Keratinocyte (primary cell): ENCODE results near the gene CABP4. TPM values are rescaled to one million over a fixed set of nuclear protein-coding genes. Genes with fewer than 3 reads are reported as not detected.

Experiments
- DNase-seq: peaks from one replicate; pipeline ENCODE4 v3.0.0-alpha.2; 2011; ENCODE audit warnings: low read depth, missing footprints, low spot score
- FAIRE-seq: peaks from 2 replicates; lab custom pipeline; 2011; peaks lifted over from hg19 to GRCh38; lab: Jason Lieb, UNC
- H2AFZ ChIP-seq: 2 replicates; pipeline ENCODE4 v1.6.0; 2012; ENCODE audit warnings: low read length, control low read depth, inconsistent platforms; ENCODE audit not compliant: control insufficient read depth
- H3K27ac ChIP-seq: 2 replicates; pipeline ENCODE4 v1.5.1; 2011; ENCODE audit warnings: low read length; ENCODE audit not compliant: control insufficient read depth, insufficient read depth
- H3K27me3 ChIP-seq: 3 replicates; pipeline ENCODE4 v1.6.0; 2011; ENCODE audit warnings: low read length; ENCODE audit not compliant: control insufficient read depth, insufficient read depth; ENCODE audit errors: extremely low read depth
- H3K36me3 ChIP-seq, 2 experiments: 2 replicates in 1 of 2; 3 replicates in 1 of 2; pipeline ENCODE4 v1.5.1; 2011; ENCODE audit warnings: low read length in 2 of 2, mild to moderate bottlenecking in 1 of 2; ENCODE audit not compliant: control insufficient read depth in 2 of 2, insufficient read depth in 2 of 2; ENCODE audit errors: extremely low read depth in 1 of 2
- H3K4me1 ChIP-seq: 3 replicates; pipeline ENCODE4 v1.5.1; 2011; ENCODE audit warnings: low read length; ENCODE audit not compliant: control insufficient read depth, insufficient read depth; ENCODE audit errors: extremely low read depth
- H3K4me2 ChIP-seq: 3 replicates; pipeline ENCODE4 v1.6.0; 2011; ENCODE audit warnings: low read depth, low read length; ENCODE audit not compliant: control insufficient read depth, insufficient read depth; ENCODE audit errors: extremely low read depth
- H3K4me3 ChIP-seq, 3 experiments: fragments of 200-600 bp in 1 of 3; sonication (generic) in 1 of 3; 2 replicates in 2 of 3; 3 replicates in 1 of 3; pipeline ENCODE4 v1.5.1; 2011 to 2016; ENCODE audit warnings: low read length in 3 of 3, mild to moderate bottlenecking in 3 of 3, control low read depth in 2 of 3, inconsistent platforms in 1 of 3, low read depth in 1 of 3, mixed read lengths in 1 of 3, mixed run types in 1 of 3, moderate library complexity in 1 of 3; ENCODE audit not compliant: control insufficient read depth in 2 of 3, insufficient read depth in 2 of 3; ENCODE audit errors: extremely low read depth in 1 of 3
- H3K79me2 ChIP-seq: 2 replicates; pipeline ENCODE4 v1.6.0; 2012; ENCODE audit warnings: low read length; ENCODE audit not compliant: control insufficient read depth, insufficient read depth
- H3K9ac ChIP-seq: 3 replicates; pipeline ENCODE4 v1.6.0; 2011; ENCODE audit warnings: low read length; ENCODE audit not compliant: control insufficient read depth, insufficient read depth; ENCODE audit errors: extremely low read depth
- H3K9me1 ChIP-seq: 3 replicates; pipeline ENCODE4 v1.6.0; 2011; ENCODE audit warnings: low read length; ENCODE audit not compliant: control insufficient read depth, insufficient read depth; ENCODE audit errors: extremely low read depth
- H3K9me3 ChIP-seq: 2 replicates; pipeline ENCODE4 v1.5.1; 2012; ENCODE audit warnings: low read depth, low read length; ENCODE audit not compliant: control insufficient read depth
- H4K20me1 ChIP-seq: 3 replicates; pipeline ENCODE4 v1.6.0; 2011; ENCODE audit warnings: low read length; ENCODE audit not compliant: control insufficient read depth, insufficient read depth; ENCODE audit errors: extremely low read depth
- CTCF ChIP-seq, 3 experiments: IDR thresholded peaks in 1 of 3; conservative IDR thresholded peaks in 1 of 3; optimal IDR thresholded peaks in 1 of 3; 2 replicates in 2 of 3; 3 replicates in 1 of 3; pipeline versions ENCODE3 to v1.5.1; 2011; ENCODE audit warnings: low read length in 3 of 3, mild to moderate bottlenecking in 3 of 3, moderate library complexity in 2 of 3, control low read depth in 1 of 3, inconsistent platforms in 1 of 3; ENCODE audit not compliant: insufficient read depth in 2 of 3; ENCODE audit errors: extremely low read depth in 1 of 3
- EZH2 ChIP-seq: IDR thresholded peaks from one replicate; pipeline ENCODE4 v1.6.1; 2012; ENCODE audit warnings: inconsistent platforms, mild to moderate bottlenecking, low read length, moderate library complexity
- dilution Hi-C: fragments of 300-500 bp; cut with MboI; formaldehyde crosslinking; loops from one replicate; pipeline ENCODE4 v1.7.0; 2020; ENCODE audit warnings: low sequenced_read_pairs; ENCODE audit not compliant: extremely low pct_ligation_motif_present
- polyA plus RNA-seq, 5 experiments: library from polyadenylated mRNA; depleted of rRNA in 3 of 5; stranded (reverse) in 3 of 5; stranded (forward) in 1 of 5; unstranded in 1 of 5; fragments of >200 nt; gene quantifications; 1 replicate in 1 of 5; 2 replicates in 3 of 5; 3 replicates in 1 of 5; pipeline versions ENCODE4 v1.2.1 to v1.2.3, GENCODE V29; 2011 to 2012; ENCODE audit warnings: missing spikeins in 2 of 5, low read depth in 1 of 5, low replicate concordance in 1 of 5

The CABP4 gene
- polyA plus RNA-seq, 1 donor (not counting 4 experiments of a cell fraction or from before 2014, with no cell fraction given): not detected

GRCh38 chr11:67410369-67410831, 44.8 kb upstream of the CABP4 start:
- H3K4me2 ChIP-seq: no peak overlapping the region
- H3K9ac ChIP-seq: no peak overlapping the region
- H2AFZ ChIP-seq: no peak overlapping the region
- no peaks in the 10 kb centered on the region for H3K4me1 ChIP-seq
- no peaks in the 10 kb centered on the region for H3K9me1 ChIP-seq
- FAIRE-seq (no peak), DNase-seq (no peak)
- H3K36me3 ChIP-seq: no peaks in the 10 kb centered on the region
- no peaks in the 10 kb centered on the region for H3K9me3 ChIP-seq
- H4K20me1 ChIP-seq: no peaks in the 10 kb centered on the region
- TF ChIP-seq EZH2 (no peak), CTCF (optimal IDR thresholded peaks at IDR 0.05 in 1 of 3, IDR thresholded peaks at IDR 0.05 in 1 of 3, conservative IDR thresholded peaks at IDR 0.05 in 1 of 3; ENCODE audit: extremely low read depth in 1 of 3, insufficient read depth in 2 of 3, low read length in 3 of 3) (no peak)
- H3K79me2 ChIP-seq: no peaks in the 10 kb centered on the region
- no peak overlapping the region for H3K27ac ChIP-seq
- H3K27me3 ChIP-seq: peaks cover 14% of the 10 kb centered on the region
- H3K4me3 ChIP-seq: no peak overlapping the region
- dilution Hi-C loops: no loop called here

DNA sequence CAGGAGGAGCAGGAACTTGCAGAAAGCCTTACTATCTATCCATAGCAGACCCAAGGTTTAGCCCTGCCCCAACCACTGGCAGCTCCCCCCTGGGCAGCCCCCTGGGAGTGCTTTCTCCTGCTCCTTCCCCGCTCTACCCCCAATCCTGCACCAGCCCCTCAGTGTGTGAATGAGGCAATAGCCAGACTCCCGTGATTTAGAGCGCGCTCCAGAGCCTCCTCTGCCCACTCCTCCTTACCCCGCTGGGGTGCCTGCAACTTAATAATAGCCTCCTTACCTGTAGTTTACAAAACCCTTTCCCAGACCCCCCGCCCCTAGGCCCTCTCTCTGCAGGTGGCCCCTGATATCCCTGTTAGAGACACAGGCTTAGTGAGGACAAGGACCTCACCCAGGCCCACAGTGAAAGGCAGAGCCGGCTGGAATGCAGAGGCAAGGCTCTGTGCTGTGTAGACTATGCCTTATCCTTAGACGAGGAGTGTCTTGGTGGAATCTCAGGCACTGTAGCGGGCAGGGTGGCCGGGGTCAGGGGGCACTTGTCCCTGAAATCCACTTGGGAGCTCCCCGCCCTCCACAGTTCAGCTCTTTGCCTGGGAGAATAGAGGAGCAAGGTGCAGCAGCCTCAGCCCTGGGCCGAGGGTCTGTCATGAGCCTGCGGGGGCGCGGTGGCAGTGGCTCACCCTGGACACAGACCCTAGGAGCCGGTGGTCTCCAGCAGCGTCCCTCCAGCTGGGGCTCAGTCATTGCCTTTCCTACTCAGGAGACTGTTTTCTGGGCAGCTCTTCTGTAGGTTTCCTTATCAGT, 44.0 kb upstream of the CABP4 start:
- no peak for TF ChIP-seq CTCF (optimal IDR thresholded peaks at IDR 0.05 in 1 of 3, IDR thresholded peaks at IDR 0.05 in 1 of 3, conservative IDR thresholded peaks at IDR 0.05 in 1 of 3; ENCODE audit: extremely low read depth in 1 of 3, insufficient read depth in 2 of 3, low read length in 3 of 3)
- no peak for TF ChIP-seq EZH2
- Histone ChIP-seq H3K9ac (no peak overlapping the region), H3K9me3 (no peaks in the 10 kb centered on the region), H4K20me1 (no peaks in the 10 kb centered on the region), H3K4me2 (no peak overlapping the region), H3K9me1 (no peaks in the 10 kb centered on the region), H3K79me2 (no peaks in the 10 kb centered on the region), H3K4me3 (no peak overlapping the region), H3K27me3 (peaks cover 14% of the 10 kb centered on the region), H2AFZ (no peak overlapping the region), H3K27ac (no peak overlapping the region), H3K36me3 (no peaks in the 10 kb centered on the region), H3K4me1 (no peaks in the 10 kb centered on the region)
- DNase-seq (no peak), FAIRE-seq (no peak)
- dilution Hi-C loops: no loop called here
